Type B pancreatic cell (in vitro differentiated cells): ENCODE measurements around the gene ITGBL1. TPM values are rescaled to one million over a fixed set of nuclear protein-coding genes. Genes with fewer than 3 reads are reported as not detected.

Experiments
- DNase-seq: peaks from one replicate; pipeline ENCODE4 v3.0.0; 2021; ENCODE audit warnings: mixed read lengths; ENCODE audit not compliant: unreplicated experiment; ENCODE audit errors: extremely low spot score
- H3K27ac Mint-ChIP-seq: 2 replicates; pipeline ENCODE4 v1.8.0; 2021; ENCODE audit warnings: mild to moderate bottlenecking, mixed read lengths
- H3K27me3 Mint-ChIP-seq: 2 replicates; pipeline ENCODE4 v1.8.0; 2021; ENCODE audit warnings: mixed read lengths
- H3K36me3 Mint-ChIP-seq: 2 replicates; pipeline ENCODE4 v1.8.0; 2021; ENCODE audit warnings: mixed read lengths
- H3K4me1 Mint-ChIP-seq: one replicate; pipeline ENCODE4 v1.8.0; 2021; ENCODE audit warnings: mixed read lengths; ENCODE audit not compliant: unreplicated experiment
- H3K4me3 Mint-ChIP-seq: 2 replicates; pipeline ENCODE4 v1.8.0; 2021; ENCODE audit warnings: mild to moderate bottlenecking, mixed read lengths
- H3K9me3 Mint-ChIP-seq: 2 replicates; pipeline ENCODE4 v1.8.0; 2021; ENCODE audit warnings: mixed read lengths
- CTCF ChIP-seq: fragments of 200-600 bp; sonication (generic); conservative IDR thresholded peaks from 2 replicates; pipeline ENCODE4 v1.5.0; 2021; ENCODE audit warnings: antibody characterized with exemption, mild to moderate bottlenecking
- total RNA-seq: library from RNA; stranded (reverse); gene quantifications from 2 replicates; pipeline ENCODE4 v1.2.1, GENCODE V29; 2021; ENCODE audit warnings: low replicate concordance

ITGBL1 gene
- total RNA-seq, 1 donor from 2014 or later, result 0.14 TPM

- Mint-ChIP-seq H3K27ac (no peak overlapping the region), H3K36me3 (no peaks in the 10 kb centered on the region), H3K9me3 (no peaks in the 10 kb centered on the region), H3K27me3 (peaks cover 11% of the 10 kb centered on the region), H3K4me3 (no peak overlapping the region), H3K4me1 (peaks cover 11% of the 10 kb centered on the region)
- TF ChIP-seq CTCF, result no peak
- DNase-seq, result no peak
Observed at GRCh38 chr13:101576977-101577376, 124.5 kb downstream of the ITGBL1 start.

GRCh38 chr13:101579281-101579802 lies 126.9 kb downstream of the ITGBL1 start:
- Mint-ChIP-seq H3K9me3 (no peaks in the 10 kb centered on the region), H3K27ac (no peak overlapping the region), H3K4me3 (no peak overlapping the region), H3K27me3 (peaks cover 8% of the 10 kb centered on the region), H3K4me1 (peaks cover 11% of the 10 kb centered on the region), H3K36me3 (no peaks in the 10 kb centered on the region)
- DNase-seq, result no peak
- TF ChIP-seq CTCF, result no peak

DNA sequence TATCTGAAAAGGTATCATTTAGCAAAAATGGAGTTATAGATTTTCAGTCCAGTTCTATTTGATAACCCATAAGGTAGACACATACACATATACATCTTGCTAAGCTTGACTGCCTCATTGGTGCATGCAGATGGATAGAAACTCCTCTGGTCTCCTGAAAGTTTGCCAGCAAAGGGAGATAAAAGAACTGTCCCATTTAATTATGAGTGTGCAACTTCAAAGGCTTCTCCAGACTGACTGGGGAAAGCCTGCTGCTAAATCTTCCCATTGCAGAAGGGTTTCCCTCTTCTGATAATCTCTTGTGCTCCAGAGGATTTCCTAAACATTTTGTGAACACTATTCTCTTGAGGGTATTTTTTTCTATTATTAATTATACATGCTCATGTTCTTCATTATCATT lies 131.9 kb downstream of the ITGBL1 start:
- Mint-ChIP-seq H3K4me1 (peaks cover 1% of the 10 kb centered on the region), H3K4me3 (no peak overlapping the region), H3K27me3 (peaks cover 17% of the 10 kb centered on the region), H3K9me3 (no peaks in the 10 kb centered on the region), H3K36me3 (no peaks in the 10 kb centered on the region), H3K27ac (no peak overlapping the region)
- no peak for DNase-seq
- TF ChIP-seq CTCF, result no peak

DNA sequence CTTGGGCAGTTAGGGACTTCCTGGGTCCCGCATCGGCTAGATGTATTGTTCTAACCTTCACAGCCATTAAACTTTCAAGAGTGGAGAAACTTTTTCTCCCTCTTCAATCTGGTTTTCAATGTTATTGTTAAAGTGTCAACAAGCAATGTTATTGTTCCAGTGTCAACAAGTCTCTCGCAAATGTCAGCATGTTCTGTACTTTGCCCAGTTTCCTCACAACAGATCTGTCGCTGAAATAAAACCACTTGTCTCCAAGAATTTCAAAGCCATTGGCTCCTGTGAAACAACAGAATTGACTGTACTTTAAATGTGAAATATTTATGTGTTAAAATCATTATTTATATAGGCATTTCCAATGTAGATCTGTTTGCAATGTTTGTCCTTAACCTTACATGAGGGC lies 138.0 kb downstream of the ITGBL1 start:
- H3K36me3 Mint-ChIP-seq, result no peaks in the 10 kb centered on the region
- H3K27ac Mint-ChIP-seq, result no peak overlapping the region

GRCh38 chr13:101594936-101595335 lies 142.5 kb downstream of the ITGBL1 start:
- Mint-ChIP-seq H3K27me3 (no peaks in the 10 kb centered on the region), H3K9me3 (no peaks in the 10 kb centered on the region), H3K4me3 (no peak overlapping the region), H3K36me3 (no peaks in the 10 kb centered on the region), H3K4me1 (no peaks in the 10 kb centered on the region), H3K27ac (no peak overlapping the region)
- no peak for DNase-seq
- TF ChIP-seq CTCF, result no peak

More for the DNA sequence above, 138.0 kb downstream of the ITGBL1 start:
- DNase-seq, result no peak
- Mint-ChIP-seq H3K4me3 (no peak overlapping the region), H3K4me1 (no peaks in the 10 kb centered on the region), H3K9me3 (no peaks in the 10 kb centered on the region), H3K27me3 (peaks cover 10% of the 10 kb centered on the region)
- no peak for TF ChIP-seq CTCF

- Mint-ChIP-seq H3K4me1 (no peaks in the 10 kb centered on the region), H3K27me3 (no peaks in the 10 kb centered on the region), H3K9me3 (no peaks in the 10 kb centered on the region), H3K27ac (no peak overlapping the region), H3K4me3 (no peak overlapping the region), H3K36me3 (no peaks in the 10 kb centered on the region)
- TF ChIP-seq CTCF, result no peak
- DNase-seq, result no peak
Observed at GRCh38 chr13:101596803-101597202, 144.3 kb downstream of the ITGBL1 start.
